OCI-LY1 (cell line): ENCODE data around the gene HAX1.
A peak's percentile ranks its signal among the peaks of the same experiment; 100 is the strongest.

Source experiments
- H2AFZ ChIP-seq: fragments of 200-600 bp; sonication (generic), shearing (Covaris generic); 2 replicates; pipeline ENCODE4 v1.6.0; 2014; ENCODE audit warnings: antibody characterized with exemption, mild to moderate bottlenecking, low read length
- H3F3A ChIP-seq: fragments of 200-600 bp; sonication (generic), shearing (Covaris generic); 2 replicates; pipeline ENCODE4 v1.6.0; 2014; ENCODE audit warnings: mild to moderate bottlenecking, antibody characterized with exemption, low read length, moderate library complexity; ENCODE audit not compliant: insufficient read depth
- H3K27ac ChIP-seq: fragments of 200-600 bp; sonication (generic); 2 replicates; pipeline ENCODE4 v1.5.1; 2014; ENCODE audit warnings: low read length, mixed run types, mild to moderate bottlenecking, low read depth; ENCODE audit not compliant: poor library complexity, severe bottlenecking
- H3K27me3 ChIP-seq: fragments of 200-600 bp; sonication (generic); 2 replicates; pipeline ENCODE4 v1.6.0; 2014; ENCODE audit warnings: antibody characterized with exemption, mild to moderate bottlenecking, low read length, moderate library complexity; ENCODE audit not compliant: insufficient read depth
- H3K36me3 ChIP-seq: fragments of 200-600 bp; sonication (generic); 2 replicates; pipeline ENCODE4 v1.6.1; 2014; ENCODE audit warnings: mild to moderate bottlenecking, antibody characterized with exemption, low read length, moderate library complexity, mixed read lengths; ENCODE audit not compliant: insufficient read depth
- H3K4me1 ChIP-seq: fragments of 200-600 bp; sonication (generic); 2 replicates; pipeline ENCODE4 v1.5.1; 2014; ENCODE audit warnings: mild to moderate bottlenecking, low read length, moderate library complexity; ENCODE audit not compliant: insufficient read depth, severe bottlenecking
- H3K4me2 ChIP-seq: fragments of 200-600 bp; sonication (generic), shearing (Covaris generic); 2 replicates; pipeline ENCODE4 v1.6.1; 2014; ENCODE audit warnings: low read length
- H3K4me3 ChIP-seq: fragments of 200-600 bp; sonication (generic); 2 replicates; pipeline ENCODE4 v1.5.1; 2014; ENCODE audit warnings: low read length, low read depth, mild to moderate bottlenecking, mixed read lengths; ENCODE audit not compliant: poor library complexity, severe bottlenecking
- H3K79me2 ChIP-seq: fragments of 200-600 bp; shearing (Covaris generic); 2 replicates; pipeline ENCODE4 v1.6.1; 2016; ENCODE audit warnings: mixed run types, low read length, mixed read lengths; ENCODE audit not compliant: insufficient read depth
- H3K9ac ChIP-seq: fragments of 200-600 bp; sonication (generic), shearing (Covaris generic); 2 replicates; pipeline ENCODE4 v1.6.1; 2014; ENCODE audit warnings: mild to moderate bottlenecking, low read length, mixed read lengths
- H3K9me2 ChIP-seq: fragments of 200-600 bp; sonication (generic), shearing (Covaris generic); 2 replicates; pipeline ENCODE4 v1.6.1; 2014; ENCODE audit warnings: low read depth, mild to moderate bottlenecking, low read length, mixed read lengths
- H3K9me3 ChIP-seq: fragments of 200-600 bp; shearing (Covaris generic); 2 replicates; pipeline ENCODE4 v1.6.1; 2014; ENCODE audit warnings: low read length, mixed read lengths
- H4K20me1 ChIP-seq: fragments of 200-600 bp; sonication (generic), shearing (Covaris generic); 2 replicates; pipeline ENCODE4 v1.6.0; 2016; ENCODE audit warnings: mild to moderate bottlenecking, low read length; ENCODE audit not compliant: insufficient read depth
- EZH2 ChIP-seq: fragments of 200-600 bp; sonication (generic), shearing (Covaris generic); IDR thresholded peaks from 2 replicates; pipeline ENCODE4 v1.8.0; 2017; ENCODE audit warnings: borderline replicate concordance, mixed run types, mild to moderate bottlenecking, antibody characterized with exemption, low read length, moderate library complexity, mixed read lengths
- TF ChIP-seq, protein P1 (sequence below): fragments of 200-600 bp; sonication (generic), shearing (Covaris generic); IDR thresholded peaks from 2 replicates; pipeline ENCODE4 v1.5.1; 2017; ENCODE audit warnings: mild to moderate bottlenecking, antibody characterized with exemption, low read length, moderate library complexity, mixed read lengths

The HAX1 gene

DNA sequence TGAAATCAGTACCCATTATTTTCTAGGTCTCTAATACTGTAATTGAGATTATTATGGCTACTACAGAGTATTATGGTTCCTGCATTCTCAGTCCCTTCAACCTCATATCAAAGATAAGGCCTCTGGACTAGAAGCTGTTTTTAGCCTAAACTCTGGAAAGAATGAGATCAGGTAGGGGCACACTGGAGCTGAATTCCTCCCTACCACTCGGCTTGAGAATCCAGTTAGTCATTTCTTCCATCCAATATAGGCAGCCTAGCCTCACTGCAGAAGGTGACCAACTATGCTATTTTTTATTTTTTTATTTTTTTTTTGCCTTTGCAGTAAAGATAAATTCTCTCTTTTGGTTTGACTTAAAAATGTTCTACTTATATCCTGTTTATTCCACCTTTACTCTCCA lies 8.0 kb upstream of the HAX1 start:
- H3K36me3 ChIP-seq, result peaks cover 94% of the 10 kb centered on the region
- no peaks in the 10 kb centered on the region for H3K79me2 ChIP-seq
- no peak overlapping the region for H2AFZ ChIP-seq
- H3K9ac ChIP-seq, result no peak overlapping the region
- no peaks in the 10 kb centered on the region for H3K9me2 ChIP-seq
- no peaks in the 10 kb centered on the region for H3K4me1 ChIP-seq
- no peak overlapping the region for H3K4me3 ChIP-seq
- no peaks in the 10 kb centered on the region for H3K9me3 ChIP-seq
- H3F3A ChIP-seq, result no peaks in the 10 kb centered on the region
- TF ChIP-seq EZH2, result no peak
- TF ChIP-seq, protein P1, sequence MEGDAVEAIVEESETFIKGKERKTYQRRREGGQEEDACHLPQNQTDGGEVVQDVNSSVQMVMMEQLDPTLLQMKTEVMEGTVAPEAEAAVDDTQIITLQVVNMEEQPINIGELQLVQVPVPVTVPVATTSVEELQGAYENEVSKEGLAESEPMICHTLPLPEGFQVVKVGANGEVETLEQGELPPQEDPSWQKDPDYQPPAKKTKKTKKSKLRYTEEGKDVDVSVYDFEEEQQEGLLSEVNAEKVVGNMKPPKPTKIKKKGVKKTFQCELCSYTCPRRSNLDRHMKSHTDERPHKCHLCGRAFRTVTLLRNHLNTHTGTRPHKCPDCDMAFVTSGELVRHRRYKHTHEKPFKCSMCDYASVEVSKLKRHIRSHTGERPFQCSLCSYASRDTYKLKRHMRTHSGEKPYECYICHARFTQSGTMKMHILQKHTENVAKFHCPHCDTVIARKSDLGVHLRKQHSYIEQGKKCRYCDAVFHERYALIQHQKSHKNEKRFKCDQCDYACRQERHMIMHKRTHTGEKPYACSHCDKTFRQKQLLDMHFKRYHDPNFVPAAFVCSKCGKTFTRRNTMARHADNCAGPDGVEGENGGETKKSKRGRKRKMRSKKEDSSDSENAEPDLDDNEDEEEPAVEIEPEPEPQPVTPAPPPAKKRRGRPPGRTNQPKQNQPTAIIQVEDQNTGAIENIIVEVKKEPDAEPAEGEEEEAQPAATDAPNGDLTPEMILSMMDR, result no peak
- H4K20me1 ChIP-seq, result no peaks in the 10 kb centered on the region
- H3K27me3 ChIP-seq, result no peaks in the 10 kb centered on the region
- no peak overlapping the region for H3K4me2 ChIP-seq
- H3K27ac ChIP-seq, result no peak overlapping the region

DNA sequence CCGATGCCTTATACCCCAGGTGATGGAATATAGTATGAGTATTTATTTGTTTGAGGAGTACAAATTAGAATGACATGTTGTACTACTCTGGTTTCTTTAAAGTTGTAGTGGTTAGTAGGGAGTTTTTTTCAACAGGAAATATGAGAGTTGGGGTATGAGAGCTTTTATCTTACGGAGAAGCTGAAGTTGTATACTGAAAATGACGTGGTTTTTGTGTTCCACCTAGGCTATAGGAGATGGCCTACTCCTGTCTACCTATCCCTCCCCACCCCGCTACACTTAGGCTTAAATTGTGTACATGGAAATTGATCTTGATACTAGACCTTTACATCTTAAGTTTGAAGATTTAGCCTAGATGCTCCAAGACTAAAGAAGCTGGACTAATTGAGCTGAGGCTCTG lies 6.8 kb upstream of the HAX1 start:
- Histone ChIP-seq H3K9me2 (no peaks in the 10 kb centered on the region), H3K9ac (no peak overlapping the region), H2AFZ (no peak overlapping the region), H3K79me2 (no peaks in the 10 kb centered on the region), H3K27ac (no peak overlapping the region), H3K4me1 (no peaks in the 10 kb centered on the region), H3K4me2 (no peak overlapping the region), H3K27me3 (no peaks in the 10 kb centered on the region), H3K4me3 (no peak overlapping the region), H3F3A (no peaks in the 10 kb centered on the region), H3K9me3 (no peaks in the 10 kb centered on the region), H4K20me1 (no peaks in the 10 kb centered on the region), H3K36me3 (peaks cover 90% of the 10 kb centered on the region)
- TF ChIP-seq, protein P1, result no peak
- no peak for TF ChIP-seq EZH2

DNA sequence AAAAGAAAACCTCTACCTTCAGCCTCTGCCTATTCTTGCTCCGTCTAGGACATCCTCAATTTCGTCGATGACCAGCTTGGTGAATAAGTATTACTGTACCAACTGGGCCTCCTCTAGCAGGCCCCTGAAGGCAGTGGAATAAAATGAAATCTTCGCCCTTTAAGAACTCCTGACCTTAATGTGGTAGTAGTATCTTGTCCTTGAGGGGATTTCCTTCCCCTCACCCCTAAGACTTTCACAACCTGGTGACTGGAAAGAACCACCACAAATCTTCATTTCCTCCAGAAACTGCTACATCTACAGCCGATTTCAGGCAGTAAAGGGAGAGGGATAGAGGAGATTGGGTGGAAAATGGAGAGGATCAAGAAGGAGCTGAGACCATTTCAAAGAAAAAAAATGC lies 1.6 kb upstream of the HAX1 start:
- peak overlapping the region; percentile 13 for H3K27ac ChIP-seq
- no peak overlapping the region for H3K4me2 ChIP-seq
- no peaks in the 10 kb centered on the region for H3K9me3 ChIP-seq
- H3K9me2 ChIP-seq, result no peaks in the 10 kb centered on the region
- H2AFZ ChIP-seq, result no peak overlapping the region
- H3K9ac ChIP-seq, result no peak overlapping the region
- no peaks in the 10 kb centered on the region for H3F3A ChIP-seq
- H3K4me3 ChIP-seq, result no peak overlapping the region
- H3K27me3 ChIP-seq, result no peaks in the 10 kb centered on the region
- no peaks in the 10 kb centered on the region for H4K20me1 ChIP-seq
- H3K36me3 ChIP-seq, result peaks cover 53% of the 10 kb centered on the region
- H3K79me2 ChIP-seq, result peaks cover 5% of the 10 kb centered on the region; the same call in 1 of the 2 replicates
- H3K4me1 ChIP-seq, result peaks cover 15% of the 10 kb centered on the region
- TF ChIP-seq, protein P1, result no peak
- no peak for TF ChIP-seq EZH2
